IgD-negative memory B cell (primary cell): ENCODE measurements around the gene CD44. TPM values are rescaled to one million over a fixed set of nuclear protein-coding genes. Genes with fewer than 3 reads are reported as not detected.

ENCODE experiments used
- H3K27ac Mint-ChIP-seq, 3 donors: one replicate each; pipeline ENCODE4 v1.8.0; 2020 to 2022; ENCODE audit warnings: mild to moderate bottlenecking in 3 of 3, mixed read lengths in 3 of 3, moderate library complexity in 1 of 3
- H3K27me3 Mint-ChIP-seq: one replicate; pipeline ENCODE4 v1.8.0; 2021; ENCODE audit warnings: mixed read lengths
- H3K36me3 Mint-ChIP-seq: one replicate; pipeline ENCODE4 v1.8.0; 2020; ENCODE audit warnings: mild to moderate bottlenecking, mixed read lengths
- H3K4me1 Mint-ChIP-seq, 3 donors: one replicate each; pipeline ENCODE4 v1.8.0; 2020 to 2022; ENCODE audit warnings: mixed read lengths in 3 of 3, mild to moderate bottlenecking in 1 of 3
- H3K4me3 Mint-ChIP-seq, 4 donors: one replicate each; pipeline ENCODE4 v1.8.0; 2020 to 2022; ENCODE audit warnings: mild to moderate bottlenecking in 4 of 4, mixed read lengths in 4 of 4, moderate library complexity in 3 of 4
- H3K9me3 Mint-ChIP-seq, 3 donors: one replicate each; pipeline ENCODE4 v1.8.0; 2020 to 2021; ENCODE audit warnings: mixed read lengths in 3 of 3, mild to moderate bottlenecking in 1 of 3
- polyA plus RNA-seq: library from polyadenylated mRNA; unstranded; fragments of 300-500 nt; fragmentation: Illumina TruSeq; gene quantifications from one replicate; pipeline ENCODE4 v1.2.3, GENCODE V29; 2021

Gene CD44
- polyA plus RNA-seq, 1 donor from 2014 or later, result 176 TPM

GRCh38 chr11:35250621-35251020 is 111.7 kb downstream of the CD44 start:
- Mint-ChIP-seq H3K9me3 (no peaks in the 10 kb centered on the region), H3K27ac (no peak overlapping the region), H3K4me3 (no peak overlapping the region), H3K4me1 (no peaks in the 10 kb centered on the region), H3K27me3 (no peaks in the 10 kb centered on the region), H3K36me3 (no peaks in the 10 kb centered on the region)

DNA sequence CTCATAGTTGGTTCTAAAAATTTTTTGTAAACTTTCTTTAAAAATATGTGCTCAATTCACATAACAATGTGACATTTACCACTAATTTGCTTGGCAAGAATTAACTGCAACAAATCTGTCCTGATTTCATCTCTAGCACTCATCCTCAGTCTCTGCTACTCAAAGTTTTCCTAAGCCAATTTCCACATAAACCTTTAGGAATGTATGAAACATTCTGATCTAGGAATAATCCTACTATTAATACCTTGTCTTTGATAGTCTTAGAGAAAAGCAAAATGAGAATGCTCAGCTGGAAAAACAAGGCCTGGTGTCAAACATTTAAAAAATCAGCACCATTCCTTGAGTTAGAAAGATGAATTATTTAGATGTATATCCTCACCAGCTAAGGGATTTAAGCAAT is 114.3 kb downstream of the CD44 start:
- no peak overlapping the region for H3K27ac Mint-ChIP-seq

DNA sequence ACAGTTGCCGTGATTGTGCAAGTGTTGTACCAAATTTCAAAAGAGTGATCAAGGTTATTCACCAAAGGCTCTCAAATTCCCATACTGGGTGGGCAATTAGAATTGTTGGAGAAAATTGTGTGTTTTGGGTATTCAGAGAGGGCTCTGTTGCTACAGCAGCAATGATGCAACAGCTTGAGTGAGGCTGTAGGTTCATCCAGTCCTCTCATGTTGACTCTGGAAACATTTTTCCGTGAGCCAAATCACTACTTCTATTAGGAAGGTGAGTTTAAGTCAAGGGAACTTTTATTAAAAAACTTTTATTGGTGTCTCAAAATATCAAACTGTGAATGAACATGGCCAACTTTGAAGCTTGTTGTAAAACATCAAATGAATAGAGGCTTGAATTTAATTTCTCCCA is 116.5 kb downstream of the CD44 start:
- H3K27ac Mint-ChIP-seq, result peak overlapping the region in 1 of 3 donors; percentile 4

More for the DNA sequence above, 114.3 kb downstream of the CD44 start:
- Mint-ChIP-seq H3K9me3 (no peaks in the 10 kb centered on the region), H3K4me3 (no peak overlapping the region), H3K27me3 (no peaks in the 10 kb centered on the region), H3K36me3 (no peaks in the 10 kb centered on the region), H3K4me1 (peaks cover 6 to 11% (median 7%) of the 10 kb centered on the region in 3 donors)

GRCh38 chr11:35256296-35256695 is 117.3 kb downstream of the CD44 start:
- Mint-ChIP-seq H3K4me3 (peak overlapping the region in 1 of 4 donors; percentile 10), H3K36me3 (peaks cover 2% of the 10 kb centered on the region), H3K4me1 (peaks cover 6 to 11% (median 9%) of the 10 kb centered on the region in 3 donors), H3K27ac (no peak overlapping the region), H3K9me3 (peaks cover 0 to 2% (median 0%) of the 10 kb centered on the region in 3 donors), H3K27me3 (no peaks in the 10 kb centered on the region)

More for the DNA sequence above, 116.5 kb downstream of the CD44 start:
- Mint-ChIP-seq H3K27me3 (no peaks in the 10 kb centered on the region), H3K4me3 (no peak overlapping the region), H3K9me3 (peaks cover 0 to 2% (median 0%) of the 10 kb centered on the region in 3 donors), H3K36me3 (peaks cover 2% of the 10 kb centered on the region), H3K4me1 (peaks cover 6 to 11% (median 9%) of the 10 kb centered on the region in 3 donors)

DNA sequence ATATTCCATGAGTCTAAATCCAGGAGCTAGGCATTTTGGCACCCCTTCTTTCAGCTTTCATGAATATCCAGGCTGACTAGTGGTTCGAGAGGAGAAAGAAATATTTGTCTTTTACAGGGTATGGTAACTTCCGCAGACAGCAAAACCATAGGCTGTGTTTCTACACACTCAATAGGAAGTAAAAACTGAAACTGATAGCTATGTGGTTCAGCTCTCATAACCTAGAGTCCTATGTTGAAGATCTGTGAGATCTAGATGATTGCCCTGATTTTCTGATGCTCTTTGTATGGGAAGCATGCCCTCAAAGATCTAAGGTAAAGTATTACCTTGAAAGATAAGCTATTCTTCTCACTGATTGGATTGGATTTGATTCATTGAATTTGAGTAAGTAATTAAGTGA is 118.3 kb downstream of the CD44 start:
- Mint-ChIP-seq H3K4me1 (peaks cover 6 to 11% (median 9%) of the 10 kb centered on the region in 3 donors), H3K9me3 (peaks cover 0 to 2% (median 0%) of the 10 kb centered on the region in 3 donors), H3K4me3 (peak overlapping the region in 3 of 4 donors; percentile 0 to 79 (median 75)), H3K27me3 (no peaks in the 10 kb centered on the region), H3K27ac (peak overlapping the region in 1 of 3 donors; percentile 36), H3K36me3 (peaks cover 2% of the 10 kb centered on the region)

- Mint-ChIP-seq H3K27ac (peak overlapping the region in 1 of 3 donors; percentile 43), H3K27me3 (no peaks in the 10 kb centered on the region)
Observed at GRCh38 chr11:35259529-35259928, 120.6 kb downstream of the CD44 start.

DNA sequence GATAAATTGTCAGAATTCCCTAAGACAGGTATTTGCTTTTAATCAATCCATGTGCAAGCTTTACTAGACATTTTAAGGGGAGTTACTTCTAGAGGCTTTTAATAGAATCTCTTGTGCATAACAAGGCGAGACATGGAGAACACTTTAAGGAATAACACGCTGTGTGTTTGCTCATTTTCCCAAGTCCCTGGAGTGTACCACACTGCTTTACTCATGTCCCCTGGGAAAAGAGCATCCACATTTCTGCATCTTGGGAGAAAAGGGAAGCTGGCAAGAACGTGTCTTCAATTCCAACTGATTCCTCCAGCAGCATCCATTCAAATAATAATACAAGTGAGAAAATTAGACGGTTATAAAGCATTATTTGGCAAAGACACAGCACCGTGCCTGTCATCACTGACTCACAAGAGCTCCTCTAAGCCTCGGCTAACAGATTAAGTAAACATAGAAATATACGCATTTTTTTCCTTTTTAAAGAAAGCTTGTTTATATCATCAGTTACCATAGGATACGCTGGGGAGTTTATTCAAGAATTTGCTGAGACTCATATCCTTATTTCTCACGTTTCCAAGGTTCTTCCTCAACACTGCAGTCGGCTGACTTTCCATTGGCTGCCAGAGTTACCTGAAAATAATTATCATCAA is 121.5 kb downstream of the CD44 start:
- no peak overlapping the region for H3K27ac Mint-ChIP-seq
- H3K4me3 Mint-ChIP-seq, result no peak overlapping the region
- peaks cover 0 to 2% (median 0%) of the 10 kb centered on the region in 3 donors for H3K9me3 Mint-ChIP-seq
- no peaks in the 10 kb centered on the region for H3K27me3 Mint-ChIP-seq
- H3K4me1 Mint-ChIP-seq, result peaks cover 6 to 11% (median 9%) of the 10 kb centered on the region in 3 donors
- peaks cover 2% of the 10 kb centered on the region for H3K36me3 Mint-ChIP-seq

More at GRCh38 chr11:35259529-35259928, 120.6 kb downstream of the CD44 start:
- H3K4me1 Mint-ChIP-seq, result peaks cover 6 to 11% (median 9%) of the 10 kb centered on the region in 3 donors
- peaks cover 0 to 2% (median 0%) of the 10 kb centered on the region in 3 donors for H3K9me3 Mint-ChIP-seq
- peaks cover 2% of the 10 kb centered on the region for H3K36me3 Mint-ChIP-seq
- no peak overlapping the region for H3K4me3 Mint-ChIP-seq

GRCh38 chr11:35261197-35261596 is 122.2 kb downstream of the CD44 start:
- H3K36me3 Mint-ChIP-seq, result peaks cover 2% of the 10 kb centered on the region
- no peak overlapping the region for H3K27ac Mint-ChIP-seq
- peaks cover 9 to 15% (median 9%) of the 10 kb centered on the region in 3 donors for H3K4me1 Mint-ChIP-seq
- H3K27me3 Mint-ChIP-seq, result no peaks in the 10 kb centered on the region
- peaks cover 0 to 2% (median 0%) of the 10 kb centered on the region in 3 donors for H3K9me3 Mint-ChIP-seq
- H3K4me3 Mint-ChIP-seq, result no peak overlapping the region

DNA sequence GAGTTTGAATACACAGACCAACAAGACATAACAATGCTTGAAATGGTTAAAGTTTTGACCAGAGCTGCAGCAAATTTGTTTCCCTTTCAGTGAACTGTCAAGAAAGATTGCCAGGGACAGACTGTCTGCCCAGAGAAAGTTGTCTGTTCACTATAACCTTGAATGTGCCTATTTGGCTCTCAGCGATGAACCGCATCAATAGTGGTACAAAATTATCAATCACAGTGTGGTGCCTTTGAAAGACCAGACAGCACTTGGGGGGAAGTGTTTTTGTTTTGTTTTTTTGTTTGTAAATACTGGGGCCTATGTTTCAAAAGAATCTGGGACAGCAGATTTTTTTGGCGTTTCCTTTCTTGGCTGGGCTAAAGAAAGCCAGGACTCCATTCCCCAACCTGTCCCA is 123.1 kb downstream of the CD44 start:
- no peak overlapping the region for H3K4me3 Mint-ChIP-seq
- peaks cover 7 to 11% (median 9%) of the 10 kb centered on the region in 3 donors for H3K4me1 Mint-ChIP-seq

GRCh38 chr11:35262735-35263134 is 123.8 kb downstream of the CD44 start:
- no peaks in the 10 kb centered on the region for H3K27me3 Mint-ChIP-seq
- no peak overlapping the region for H3K27ac Mint-ChIP-seq
- H3K9me3 Mint-ChIP-seq, result peaks cover 0 to 2% (median 0%) of the 10 kb centered on the region in 3 donors
- peaks cover 2 to 5% (median 3%) of the 10 kb centered on the region in 3 donors for H3K4me1 Mint-ChIP-seq
- H3K4me3 Mint-ChIP-seq, result no peak overlapping the region
- H3K36me3 Mint-ChIP-seq, result peaks cover 2% of the 10 kb centered on the region

More for the DNA sequence above, 123.1 kb downstream of the CD44 start:
- Mint-ChIP-seq H3K27ac (no peak overlapping the region), H3K36me3 (peaks cover 2% of the 10 kb centered on the region), H3K27me3 (no peaks in the 10 kb centered on the region), H3K9me3 (peaks cover 0 to 2% (median 0%) of the 10 kb centered on the region in 3 donors)

DNA sequence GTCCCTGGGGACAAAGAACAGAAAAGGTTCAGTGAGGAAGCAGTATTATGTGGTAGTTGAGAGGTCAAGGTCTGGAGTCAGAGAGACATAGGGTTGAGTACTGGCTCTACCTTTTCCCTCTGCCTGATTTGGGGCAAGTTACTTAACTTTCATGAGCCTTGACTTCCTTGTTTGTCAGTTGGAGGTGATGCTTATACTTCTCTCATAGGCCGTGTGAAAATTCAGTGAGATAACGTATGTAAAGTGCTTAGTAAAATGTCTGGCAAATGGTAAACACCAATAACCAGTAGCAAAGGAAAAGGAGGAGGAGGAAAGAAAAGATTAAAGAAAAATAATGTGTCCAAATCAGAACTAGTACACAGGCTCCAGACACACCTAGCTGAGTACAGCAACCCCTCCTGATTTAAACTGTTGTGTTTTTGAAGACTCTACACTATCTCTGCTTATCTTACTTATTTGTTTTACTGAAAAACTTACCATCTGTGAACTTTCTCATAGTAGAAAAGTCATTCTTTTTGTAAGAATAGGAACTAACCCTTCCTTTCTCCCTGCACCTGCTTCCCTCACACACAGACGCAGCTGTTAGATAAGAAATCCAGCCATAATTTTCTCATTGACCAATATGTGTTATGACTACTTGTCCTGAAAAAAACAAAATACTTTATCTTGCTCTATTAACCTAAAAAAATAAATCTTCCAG is 126.9 kb downstream of the CD44 start:
- Mint-ChIP-seq H3K9me3 (no peaks in the 10 kb centered on the region), H3K27me3 (no peaks in the 10 kb centered on the region), H3K4me1 (peaks cover 0 to 9% (median 3%) of the 10 kb centered on the region in 3 donors), H3K36me3 (no peaks in the 10 kb centered on the region), H3K27ac (no peak overlapping the region), H3K4me3 (peak overlapping the region in 1 of 4 donors; percentile 3)

DNA sequence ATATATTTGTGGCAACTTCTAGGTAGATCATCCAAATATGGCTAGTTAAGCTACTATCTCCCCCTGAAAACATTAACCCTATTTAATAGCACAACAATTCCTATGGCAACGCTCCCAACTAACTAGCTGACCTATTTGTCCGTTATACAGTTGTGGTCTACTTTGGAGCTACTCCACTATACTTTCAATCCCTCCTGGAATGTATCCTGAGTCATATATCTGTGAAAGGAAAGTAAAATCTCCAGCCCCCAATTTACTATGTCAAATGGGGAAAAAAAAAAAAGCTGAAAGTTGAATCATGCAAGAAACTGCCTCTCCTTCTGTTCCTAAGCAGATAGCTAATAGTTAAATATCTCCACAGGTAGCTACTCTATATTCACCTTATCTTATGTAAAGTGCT is 128.5 kb downstream of the CD44 start:
- Mint-ChIP-seq H3K4me1 (peaks cover 7 to 25% (median 15%) of the 10 kb centered on the region in 3 donors), H3K27me3 (no peaks in the 10 kb centered on the region), H3K27ac (no peak overlapping the region), H3K36me3 (no peaks in the 10 kb centered on the region), H3K9me3 (peaks cover 0 to 4% (median 0%) of the 10 kb centered on the region in 3 donors), H3K4me3 (no peak overlapping the region)

DNA sequence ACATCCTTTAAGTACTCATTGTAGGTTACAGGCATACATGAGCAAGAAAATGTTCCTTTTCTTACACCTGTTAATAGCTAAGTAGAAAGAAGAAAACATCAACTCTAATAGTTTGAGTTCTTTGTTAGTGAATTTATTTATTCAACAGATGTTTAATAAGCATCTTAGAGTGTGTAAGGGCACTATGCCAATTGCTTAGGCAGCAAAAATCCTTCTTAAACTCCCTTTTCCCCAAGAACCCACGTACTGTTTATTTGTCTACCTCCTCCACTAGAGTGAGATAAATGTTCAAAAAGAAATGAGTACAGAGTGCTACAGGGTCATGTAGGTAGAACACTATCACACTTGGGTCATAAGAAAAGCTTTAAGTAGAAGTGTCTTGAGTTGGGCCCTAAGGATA is 131.4 kb downstream of the CD44 start:
- no peak overlapping the region for H3K27ac Mint-ChIP-seq
- no peaks in the 10 kb centered on the region for H3K27me3 Mint-ChIP-seq
- H3K9me3 Mint-ChIP-seq, result peaks cover 0 to 4% (median 0%) of the 10 kb centered on the region in 3 donors
- no peak overlapping the region for H3K4me3 Mint-ChIP-seq
- H3K36me3 Mint-ChIP-seq, result no peaks in the 10 kb centered on the region
- H3K4me1 Mint-ChIP-seq, result peaks cover 10 to 33% (median 21%) of the 10 kb centered on the region in 3 donors

- H3K27me3 Mint-ChIP-seq, result no peaks in the 10 kb centered on the region
- H3K9me3 Mint-ChIP-seq, result peaks cover 0 to 4% (median 0%) of the 10 kb centered on the region in 3 donors
- H3K27ac Mint-ChIP-seq, result no peak overlapping the region
- no peak overlapping the region for H3K4me3 Mint-ChIP-seq
- H3K4me1 Mint-ChIP-seq, result peaks cover 10 to 31% (median 18%) of the 10 kb centered on the region in 3 donors
- H3K36me3 Mint-ChIP-seq, result peaks cover 2% of the 10 kb centered on the region
Observed at GRCh38 chr11:35271031-35271430, 132.1 kb downstream of the CD44 start.

- H3K36me3 Mint-ChIP-seq, result peaks cover 2% of the 10 kb centered on the region
- H3K27me3 Mint-ChIP-seq, result no peaks in the 10 kb centered on the region
- H3K4me3 Mint-ChIP-seq, result peak overlapping the region in 2 of 4 donors; percentile 30 to 49
- peak overlapping the region in 1 of 3 donors; percentile 76 for H3K27ac Mint-ChIP-seq
- peaks cover 10 to 28% (median 18%) of the 10 kb centered on the region in 3 donors for H3K4me1 Mint-ChIP-seq
- peaks cover 0 to 4% (median 0%) of the 10 kb centered on the region in 3 donors for H3K9me3 Mint-ChIP-seq
Observed at GRCh38 chr11:35272391-35272902, 133.5 kb downstream of the CD44 start.
